Measurements from ENCODE around the gene ST14.

Gene ST14

DNA sequence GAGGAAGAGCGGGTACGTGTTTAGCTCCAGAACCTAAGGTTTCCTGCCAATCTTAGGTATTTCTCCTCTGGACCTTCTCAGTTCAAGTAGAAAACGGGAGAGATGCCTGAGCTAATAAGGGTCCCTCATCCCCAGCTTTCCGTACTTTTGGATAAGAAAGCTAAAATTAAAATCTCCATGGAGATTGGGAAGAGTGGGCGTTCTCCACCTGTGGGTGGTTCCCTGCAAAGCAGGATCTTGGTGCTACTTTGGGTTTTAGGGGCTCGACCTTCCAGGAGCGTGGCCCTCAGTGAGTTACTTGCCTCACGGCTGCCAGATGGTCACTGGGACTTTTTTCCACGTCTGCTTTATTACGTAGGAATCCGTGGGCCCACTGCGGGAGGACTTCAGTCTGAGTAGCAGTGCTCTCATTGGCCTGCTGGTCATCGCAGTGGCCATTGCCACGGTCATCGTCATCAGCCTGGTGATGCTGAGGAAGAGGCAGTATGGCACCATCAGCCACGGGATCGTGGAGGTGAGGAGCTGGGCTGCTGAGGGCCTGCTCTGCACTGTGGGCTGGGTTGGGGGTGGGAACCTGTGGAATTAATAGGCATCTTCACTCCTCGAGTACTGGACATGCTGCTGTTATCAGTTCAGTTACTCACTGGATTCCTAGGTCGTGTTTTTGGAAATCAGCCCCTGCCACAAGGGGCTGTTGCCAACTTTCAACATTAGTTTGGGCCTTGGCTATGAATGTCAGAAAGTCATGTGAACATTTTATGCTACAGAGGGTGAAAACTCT, 17.8 kb upstream of the ST14 start:
- Mint-ChIP-seq H3K4me3 (no peak overlapping the region), H3K36me3 (ENCODE audit: insufficient read depth) (peaks cover 15% of the 10 kb centered on the region), H3K4me1 (peaks cover 4% of the 10 kb centered on the region), H3K27ac (ENCODE audit: low read depth) (no peak overlapping the region), H3K27me3 (no peaks in the 10 kb centered on the region), H3K9me3 (no peaks in the 10 kb centered on the region)
- ATAC-seq (replicated peaks; ENCODE audit: extremely low read depth, poor library complexity, severe bottlenecking) (no peak), DNase-seq (ENCODE audit: low spot score in 2 of 2) (no peak)

DNA sequence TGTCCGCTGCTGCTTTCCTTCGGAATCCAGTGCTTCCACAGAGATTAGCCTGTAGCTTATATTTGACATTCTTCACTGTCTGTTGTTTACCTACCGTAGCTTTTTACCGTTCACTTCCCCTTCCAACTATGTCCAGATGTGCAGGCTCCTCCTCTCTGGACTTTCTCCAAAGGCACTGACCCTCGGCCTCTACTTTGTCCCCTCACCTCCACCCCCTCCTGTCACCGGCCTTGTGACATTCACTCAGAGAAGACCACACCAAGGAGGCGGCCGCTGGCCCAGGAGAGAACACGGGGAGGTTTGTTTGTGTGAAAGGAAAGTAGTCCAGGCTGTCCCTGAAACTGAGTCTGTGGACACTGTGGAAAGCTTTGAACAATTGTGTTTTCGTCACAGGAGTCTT, 15.4 kb upstream of the ST14 start:
- no peaks in the 10 kb centered on the region for H3K27me3 Mint-ChIP-seq
- DNase-seq (ENCODE audit: low spot score in 2 of 2) (no peak), ATAC-seq (replicated peaks; ENCODE audit: extremely low read depth, poor library complexity, severe bottlenecking) (no peak)
- no peak overlapping the region for H3K4me3 Mint-ChIP-seq
- H3K4me1 Mint-ChIP-seq: peaks cover 7% of the 10 kb centered on the region
- no peaks in the 10 kb centered on the region for H3K9me3 Mint-ChIP-seq
- no peak overlapping the region for H3K27ac Mint-ChIP-seq (ENCODE audit: low read depth)
- H3K36me3 Mint-ChIP-seq (ENCODE audit: insufficient read depth): peaks cover 11% of the 10 kb centered on the region

DNA sequence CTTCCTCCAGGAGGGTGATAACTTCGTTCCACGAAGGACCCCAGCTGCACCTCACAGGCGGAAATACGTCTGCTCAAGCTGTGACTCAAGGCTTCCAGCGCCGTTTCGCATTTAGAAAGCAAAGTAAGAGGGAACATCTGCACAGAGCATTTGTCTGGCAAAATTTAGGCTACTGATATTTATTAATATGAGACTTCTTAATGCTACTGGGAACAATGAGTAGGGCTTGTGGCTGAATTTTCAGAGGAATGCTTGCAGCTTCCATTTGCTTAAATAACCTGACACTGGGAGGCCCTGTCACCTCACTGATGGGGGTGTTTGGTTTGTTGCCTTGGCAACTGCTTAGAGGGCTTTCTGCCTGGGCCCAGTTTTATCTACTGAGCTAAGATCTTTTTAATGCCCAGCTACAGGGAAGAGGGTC, 14.7 kb upstream of the ST14 start:
- no peaks in the 10 kb centered on the region for H3K9me3 Mint-ChIP-seq
- DNase-seq (ENCODE audit: low spot score in 2 of 2) (no peak), ATAC-seq (replicated peaks; ENCODE audit: extremely low read depth, poor library complexity, severe bottlenecking) (no peak)
- no peaks in the 10 kb centered on the region for H3K27me3 Mint-ChIP-seq
- peak overlapping the region; percentile 2 for H3K27ac Mint-ChIP-seq (ENCODE audit: low read depth)
- H3K4me3 Mint-ChIP-seq: no peak overlapping the region
- H3K36me3 Mint-ChIP-seq (ENCODE audit: insufficient read depth): peaks cover 8% of the 10 kb centered on the region
- peaks cover 7% of the 10 kb centered on the region for H3K4me1 Mint-ChIP-seq

DNA sequence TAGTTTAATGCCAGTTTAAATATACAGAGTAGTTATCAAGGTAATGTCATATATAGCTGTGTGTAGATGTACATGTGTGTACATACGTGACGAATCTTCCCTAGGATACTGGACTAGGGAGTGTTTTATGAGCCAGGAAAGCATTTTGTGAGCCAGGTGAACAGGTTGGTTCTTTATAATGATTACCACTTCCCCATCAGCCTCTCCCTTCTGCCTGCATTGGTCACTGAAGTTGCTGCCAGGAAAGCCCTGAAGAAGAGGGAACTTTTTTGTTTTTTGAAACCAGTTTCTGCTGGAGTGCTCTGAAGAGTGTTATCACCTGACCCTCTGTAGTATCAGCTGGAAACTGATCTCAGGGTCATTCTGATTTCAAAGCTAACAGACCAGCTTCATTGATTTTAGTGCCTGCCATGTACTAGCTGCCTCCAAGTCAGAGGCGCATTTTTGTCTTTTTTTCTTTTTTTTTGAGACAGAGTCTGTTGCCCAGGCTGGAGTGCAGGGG, 14.2 kb upstream of the ST14 start:
- peaks cover 6% of the 10 kb centered on the region for H3K36me3 Mint-ChIP-seq (ENCODE audit: insufficient read depth)
- no peak for DNase-seq (ENCODE audit: low spot score in 2 of 2)
- peak overlapping the region; percentile 2 for H3K27ac Mint-ChIP-seq (ENCODE audit: low read depth)
- H3K4me3 Mint-ChIP-seq: no peak overlapping the region
- no peaks in the 10 kb centered on the region for H3K27me3 Mint-ChIP-seq
- no peak for ATAC-seq (replicated peaks; ENCODE audit: extremely low read depth, poor library complexity, severe bottlenecking)
- no peaks in the 10 kb centered on the region for H3K9me3 Mint-ChIP-seq
- peaks cover 7% of the 10 kb centered on the region for H3K4me1 Mint-ChIP-seq

DNA sequence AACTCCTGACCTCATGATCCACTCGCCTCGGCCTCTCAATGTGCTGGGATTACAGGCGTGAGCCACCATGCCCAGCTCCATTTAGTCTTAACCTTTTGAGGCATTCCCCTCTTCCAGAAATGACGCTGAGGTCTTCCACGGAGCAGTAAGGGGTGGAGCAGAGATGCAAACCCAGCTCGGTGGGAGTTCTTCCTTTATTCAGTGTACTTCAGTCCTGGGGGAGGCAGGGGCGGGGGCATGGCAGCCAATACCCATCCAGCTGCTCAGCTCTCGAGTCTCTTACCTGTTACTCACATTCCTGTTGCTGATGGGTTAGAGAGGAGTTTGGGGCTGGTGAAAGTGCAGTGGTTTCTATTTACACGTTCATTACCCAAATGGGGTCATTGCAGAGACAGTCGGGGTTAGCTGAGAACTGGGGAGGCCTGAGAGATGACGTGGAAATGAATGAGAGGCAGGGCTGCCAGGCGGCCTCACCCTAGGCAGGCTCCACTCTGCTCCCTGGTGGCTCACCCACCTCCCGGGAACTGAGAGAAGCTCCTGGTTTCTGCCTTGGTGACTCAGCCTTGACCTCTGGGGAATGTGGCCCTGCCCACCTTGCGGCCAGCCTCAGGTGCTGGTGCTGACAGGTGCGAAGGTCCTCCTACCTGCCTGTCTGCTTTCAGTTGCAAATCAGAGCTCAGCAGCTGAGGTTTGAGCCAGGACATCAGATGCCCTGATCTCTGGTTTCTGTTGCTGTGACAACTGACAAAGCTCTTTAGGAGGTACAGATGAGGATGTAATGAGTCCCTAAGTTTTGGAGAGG, 13.4 kb upstream of the ST14 start:
- DNase-seq (ENCODE audit: low spot score in 2 of 2) (no peak), ATAC-seq (replicated peaks; ENCODE audit: extremely low read depth, poor library complexity, severe bottlenecking) (no peak)
- H3K9me3 Mint-ChIP-seq: no peaks in the 10 kb centered on the region
- H3K27me3 Mint-ChIP-seq: no peaks in the 10 kb centered on the region
- no peak overlapping the region for H3K27ac Mint-ChIP-seq (ENCODE audit: low read depth)
- peaks cover 6% of the 10 kb centered on the region for H3K36me3 Mint-ChIP-seq (ENCODE audit: insufficient read depth)
- H3K4me1 Mint-ChIP-seq: peaks cover 7% of the 10 kb centered on the region
- no peak overlapping the region for H3K4me3 Mint-ChIP-seq

DNA sequence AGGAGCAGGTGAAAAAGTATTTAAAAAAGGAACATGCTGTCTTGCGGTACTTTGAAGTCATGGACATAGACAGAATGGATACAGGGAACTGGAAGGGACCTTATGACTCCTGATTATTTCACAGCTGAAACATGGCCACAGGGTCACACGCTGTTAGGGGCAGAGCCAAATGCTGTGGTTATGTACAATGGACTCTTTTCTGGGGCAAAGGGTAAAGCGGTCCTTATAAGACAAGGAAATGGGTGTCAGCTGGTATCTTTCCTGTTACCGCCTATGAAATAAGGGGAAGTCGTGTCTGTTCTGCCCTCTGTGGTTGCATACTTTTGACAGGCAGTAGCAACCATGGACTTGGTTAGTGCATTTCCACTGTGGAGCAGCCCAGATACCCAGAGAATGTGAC, 12.8 kb upstream of the ST14 start:
- peaks cover 2% of the 10 kb centered on the region for H3K27me3 Mint-ChIP-seq
- DNase-seq (ENCODE audit: low spot score in 2 of 2): no peak
- H3K36me3 Mint-ChIP-seq (ENCODE audit: insufficient read depth): peaks cover 6% of the 10 kb centered on the region
- H3K4me3 Mint-ChIP-seq: no peak overlapping the region
- peak; percentile 40 for ATAC-seq (replicated peaks; ENCODE audit: extremely low read depth, poor library complexity, severe bottlenecking)
- H3K27ac Mint-ChIP-seq (ENCODE audit: low read depth): no peak overlapping the region
- no peaks in the 10 kb centered on the region for H3K9me3 Mint-ChIP-seq
- H3K4me1 Mint-ChIP-seq: peaks cover 7% of the 10 kb centered on the region

DNA sequence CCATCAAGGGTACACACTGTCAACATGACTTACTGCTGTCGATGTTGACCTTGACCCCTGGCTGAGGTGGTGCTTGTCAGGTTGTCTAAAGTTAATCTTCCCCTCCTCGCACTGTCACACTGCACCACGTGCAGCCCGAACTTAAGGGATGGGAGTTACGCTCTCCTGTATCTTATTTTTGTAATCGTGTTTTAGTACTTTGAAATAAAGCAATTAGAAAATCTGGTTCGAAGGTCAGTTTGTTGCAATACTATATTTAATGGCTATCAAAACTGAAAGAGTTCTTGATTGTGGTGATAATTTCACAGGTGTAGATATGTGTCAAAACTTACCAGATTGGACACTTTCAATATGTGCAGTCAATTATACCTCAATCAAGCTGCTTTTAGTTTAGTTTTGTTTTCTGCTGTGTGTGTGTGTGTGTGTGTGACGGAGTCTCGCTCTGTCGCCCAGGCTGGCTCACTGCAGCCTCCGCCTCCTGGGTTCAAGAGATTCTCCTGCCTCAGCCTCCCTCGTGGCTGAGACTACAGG, 10.7 kb upstream of the ST14 start:
- Mint-ChIP-seq H3K4me1 (peaks cover 7% of the 10 kb centered on the region), H3K27me3 (peaks cover 7% of the 10 kb centered on the region), H3K9me3 (no peaks in the 10 kb centered on the region), H3K27ac (ENCODE audit: low read depth) (peak overlapping the region; percentile 62), H3K36me3 (ENCODE audit: insufficient read depth) (peaks cover 5% of the 10 kb centered on the region), H3K4me3 (no peak overlapping the region)
- ATAC-seq (replicated peaks; ENCODE audit: extremely low read depth, poor library complexity, severe bottlenecking) (no peak), DNase-seq (ENCODE audit: low spot score in 2 of 2) (no peak)

DNA sequence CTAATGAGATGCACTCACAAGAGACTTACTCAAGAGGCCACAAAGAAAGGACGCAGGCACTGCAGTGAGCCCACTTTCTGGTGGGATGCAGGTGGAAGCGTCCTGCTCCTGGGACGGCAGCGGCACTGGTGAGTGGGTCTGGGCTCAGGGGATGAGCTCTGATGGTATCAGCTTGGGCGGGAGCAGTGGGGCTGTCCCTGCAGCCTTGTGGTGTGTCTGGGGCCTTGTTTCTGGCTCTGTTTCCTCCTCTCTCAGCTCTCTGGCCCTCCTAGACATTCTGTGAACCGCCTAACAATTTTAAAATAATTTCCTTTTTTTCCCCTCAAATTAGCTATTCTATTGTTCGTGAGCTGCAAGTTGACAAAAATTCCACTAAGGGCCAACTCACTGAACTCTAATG, 8.8 kb upstream of the ST14 start:
- no peak for ATAC-seq (replicated peaks; ENCODE audit: extremely low read depth, poor library complexity, severe bottlenecking)
- Mint-ChIP-seq H3K4me3 (no peak overlapping the region), H3K27me3 (peaks cover 21% of the 10 kb centered on the region), H3K4me1 (peaks cover 7% of the 10 kb centered on the region), H3K27ac (ENCODE audit: low read depth) (no peak overlapping the region), H3K9me3 (no peaks in the 10 kb centered on the region), H3K36me3 (ENCODE audit: insufficient read depth) (no peaks in the 10 kb centered on the region)
- no peak for DNase-seq (ENCODE audit: low spot score in 2 of 2)

DNA sequence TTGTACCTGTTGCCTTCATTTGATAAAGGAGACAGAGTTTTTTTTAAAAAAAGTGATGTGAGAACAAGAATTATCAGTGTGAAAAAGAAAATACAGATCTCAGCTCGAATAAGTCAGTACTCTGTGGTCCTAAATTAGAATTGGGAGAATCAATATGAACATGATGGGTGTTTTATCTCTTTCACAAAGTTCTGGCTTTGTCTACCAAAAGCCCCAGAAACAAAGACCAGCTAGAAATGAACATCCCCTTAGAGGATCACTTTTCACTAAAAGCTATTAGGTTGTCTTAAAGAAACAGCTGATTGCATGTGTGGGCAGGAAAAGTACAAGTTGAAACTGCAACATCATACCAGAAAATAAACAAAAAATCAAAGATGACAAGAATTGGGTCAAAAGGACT, 8.4 kb upstream of the ST14 start:
- no peak overlapping the region for H3K27ac Mint-ChIP-seq (ENCODE audit: low read depth)
- peaks cover 7% of the 10 kb centered on the region for H3K4me1 Mint-ChIP-seq
- H3K27me3 Mint-ChIP-seq: peaks cover 25% of the 10 kb centered on the region
- H3K36me3 Mint-ChIP-seq (ENCODE audit: insufficient read depth): no peaks in the 10 kb centered on the region
- no peaks in the 10 kb centered on the region for H3K9me3 Mint-ChIP-seq
- H3K4me3 Mint-ChIP-seq: no peak overlapping the region
- ATAC-seq (replicated peaks; ENCODE audit: extremely low read depth, poor library complexity, severe bottlenecking) (no peak), DNase-seq (ENCODE audit: low spot score in 2 of 2) (no peak)

DNA sequence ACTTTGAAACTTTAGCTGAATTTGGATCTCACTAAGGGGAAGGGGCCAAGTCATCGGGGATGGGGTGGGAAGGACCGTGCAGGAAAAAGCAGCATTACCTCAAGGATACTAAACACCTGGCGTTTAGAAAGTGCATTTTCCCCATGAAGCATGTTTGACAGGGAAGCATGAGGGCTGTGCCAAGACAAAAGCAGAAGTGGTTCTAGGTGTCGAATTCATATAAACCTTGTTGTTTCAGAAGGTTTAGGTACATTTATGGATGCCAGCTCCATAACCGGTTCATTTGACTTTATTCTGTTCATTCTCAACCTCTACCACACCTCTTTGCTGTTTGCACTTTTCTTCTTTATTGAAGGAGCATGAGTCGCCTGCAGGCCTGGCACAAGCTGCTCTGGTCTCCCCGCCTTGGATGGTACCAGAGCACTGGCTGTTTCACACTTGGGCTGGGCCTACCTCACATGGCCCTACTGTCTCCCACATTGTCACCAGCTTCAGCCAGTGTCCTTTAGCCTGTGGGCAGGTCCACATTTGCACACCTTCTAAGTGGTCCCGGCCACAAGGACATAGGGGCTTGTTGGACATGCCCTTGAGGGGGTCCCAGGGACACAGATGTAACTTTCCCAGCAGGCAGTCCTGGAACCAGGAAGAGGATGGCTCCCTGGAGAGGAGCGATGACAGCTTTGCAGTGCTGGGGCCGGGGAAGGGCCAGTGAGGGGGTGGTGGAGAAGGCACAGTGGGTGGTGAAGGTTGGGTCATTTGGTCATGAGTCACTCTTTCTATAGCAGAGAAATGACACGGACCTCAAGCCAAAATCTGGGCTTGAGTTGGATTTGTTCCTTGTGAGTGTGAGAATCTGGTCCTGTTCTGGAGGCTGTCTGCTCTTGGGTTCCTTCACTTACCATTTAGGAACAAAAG, 3.2 kb upstream of the ST14 start:
- H3K9me3 Mint-ChIP-seq: no peaks in the 10 kb centered on the region
- no peak overlapping the region for H3K4me3 Mint-ChIP-seq
- H3K4me1 Mint-ChIP-seq: peaks cover 10% of the 10 kb centered on the region
- DNase-seq (ENCODE audit: low spot score in 2 of 2) (no peak), ATAC-seq (replicated peaks; ENCODE audit: extremely low read depth, poor library complexity, severe bottlenecking) (no peak)
- H3K36me3 Mint-ChIP-seq (ENCODE audit: insufficient read depth): no peaks in the 10 kb centered on the region
- H3K27me3 Mint-ChIP-seq: peaks cover 71% of the 10 kb centered on the region
- no peak overlapping the region for H3K27ac Mint-ChIP-seq (ENCODE audit: low read depth)

DNA sequence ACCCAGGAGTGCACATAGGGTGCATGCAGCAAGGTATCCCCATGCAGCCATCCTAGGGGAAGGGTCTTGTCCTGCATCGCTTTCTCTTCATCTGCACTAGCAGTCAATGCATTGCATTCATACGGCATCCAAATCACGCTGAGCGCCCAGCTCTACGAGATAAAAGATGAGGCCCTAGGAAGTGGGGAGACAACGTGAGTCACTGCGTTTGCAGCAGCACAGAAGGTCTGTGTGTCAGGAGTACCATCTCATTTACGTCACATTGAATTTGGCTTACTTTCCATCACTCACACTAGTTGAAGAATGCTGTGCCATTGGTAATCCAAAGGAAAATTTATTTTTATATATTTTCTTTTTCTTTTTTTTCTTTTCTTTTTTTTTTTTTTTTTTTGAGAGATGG, 2.5 kb upstream of the ST14 start:
- Mint-ChIP-seq H3K27ac (ENCODE audit: low read depth) (no peak overlapping the region), H3K9me3 (no peaks in the 10 kb centered on the region), H3K4me1 (peaks cover 14% of the 10 kb centered on the region), H3K4me3 (no peak overlapping the region), H3K27me3 (peaks cover 73% of the 10 kb centered on the region), H3K36me3 (ENCODE audit: insufficient read depth) (no peaks in the 10 kb centered on the region)
- ATAC-seq (replicated peaks; ENCODE audit: extremely low read depth, poor library complexity, severe bottlenecking): no peak
- DNase-seq (ENCODE audit: low spot score in 2 of 2): no peak

DNA sequence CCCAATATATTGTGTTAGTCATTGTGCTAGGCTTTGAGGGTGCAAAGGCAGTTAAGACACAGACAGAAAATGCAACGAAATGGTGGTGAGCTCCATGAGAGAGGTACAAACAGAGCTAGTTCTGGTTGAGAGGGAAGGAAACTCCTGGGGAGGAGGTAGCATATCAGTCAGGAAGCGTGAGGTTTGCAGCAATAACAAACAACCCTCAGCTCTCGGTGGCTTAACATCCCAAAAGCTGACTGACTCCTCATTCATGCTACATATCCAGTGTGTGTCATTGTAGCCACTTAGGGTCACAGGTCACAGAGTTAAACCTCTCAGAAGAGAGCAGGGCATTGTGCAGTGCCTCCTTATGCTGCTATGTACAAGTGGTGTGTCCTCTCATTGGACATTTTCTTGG, 1.7 kb upstream of the ST14 start:
- H3K27me3 Mint-ChIP-seq: peaks cover 79% of the 10 kb centered on the region
- no peaks in the 10 kb centered on the region for H3K9me3 Mint-ChIP-seq
- H3K4me1 Mint-ChIP-seq: peaks cover 14% of the 10 kb centered on the region
- H3K4me3 Mint-ChIP-seq: no peak overlapping the region
- ATAC-seq (replicated peaks; ENCODE audit: extremely low read depth, poor library complexity, severe bottlenecking) (no peak), DNase-seq (ENCODE audit: low spot score in 2 of 2) (no peak)
- no peak overlapping the region for H3K27ac Mint-ChIP-seq (ENCODE audit: low read depth)
- no peaks in the 10 kb centered on the region for H3K36me3 Mint-ChIP-seq (ENCODE audit: insufficient read depth)
